ENCODE data around the gene CFAP74.

CFAP74 gene

DNA sequence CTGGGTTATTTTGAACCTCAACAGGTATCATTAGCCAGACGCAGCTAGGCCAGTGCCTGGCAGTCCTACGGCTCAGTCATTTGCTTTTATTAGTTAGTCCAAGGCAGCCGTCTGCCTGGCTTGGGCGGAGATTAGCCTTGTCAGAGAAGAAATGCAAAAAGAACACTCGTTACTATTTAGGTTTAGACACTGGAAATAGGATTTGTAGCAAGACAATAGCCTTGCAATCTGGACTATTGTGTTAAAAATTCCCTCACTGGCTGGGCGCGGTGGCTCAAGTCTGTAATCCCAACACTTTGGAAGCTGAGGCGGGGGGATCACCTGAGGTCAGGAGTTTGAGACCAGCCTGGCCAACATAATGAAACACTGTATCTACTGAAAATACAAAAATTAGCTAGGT, 35.7 kb upstream of the CFAP74 start:
- DNase-seq (ENCODE audit: low spot score) = no peak

- DNase-seq (ENCODE audit: low spot score) = no peak
Observed at GRCh38 chr1:2038229-2038628, 34.6 kb upstream of the CFAP74 start.

DNA sequence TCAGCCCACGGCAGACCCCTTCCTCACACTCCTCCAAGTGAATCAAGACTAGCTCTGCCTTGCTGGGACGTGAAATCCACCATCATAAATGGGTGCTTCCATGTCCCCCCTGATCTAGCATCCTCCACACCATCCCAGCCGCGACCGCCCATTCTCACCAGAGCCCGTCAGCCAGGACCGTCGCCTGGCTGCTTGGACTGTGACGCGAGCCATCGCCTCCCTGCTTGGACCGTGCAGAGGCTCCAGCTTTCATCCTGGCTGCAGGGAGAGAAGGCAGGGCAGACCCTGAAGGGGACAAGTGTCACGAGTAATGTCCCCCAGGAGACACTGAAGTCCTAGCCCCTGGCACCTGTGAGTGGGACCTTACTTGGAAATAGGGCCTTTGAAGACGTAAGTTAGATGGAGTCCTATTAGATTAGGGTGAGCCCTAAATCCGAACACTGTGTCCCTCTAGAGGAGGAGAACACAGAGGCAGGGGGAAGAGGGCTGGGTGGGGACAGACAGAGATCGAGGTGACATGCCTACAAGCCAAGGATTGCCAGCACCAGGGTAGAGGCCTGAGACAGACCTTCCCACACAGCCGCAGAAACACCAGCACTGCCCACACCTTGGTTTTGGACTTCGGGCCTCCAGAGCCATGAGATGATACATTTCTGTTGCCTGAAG, 33.9 kb upstream of the CFAP74 start:
- DNase-seq (ENCODE audit: low spot score) = no peak

- DNase-seq (ENCODE audit: low spot score) = no peak
Observed at GRCh38 chr1:2036287-2036686, 32.7 kb upstream of the CFAP74 start.

- DNase-seq (ENCODE audit: low spot score) = no peak
Observed at GRCh38 chr1:2033165-2033564, 29.6 kb upstream of the CFAP74 start.

DNA sequence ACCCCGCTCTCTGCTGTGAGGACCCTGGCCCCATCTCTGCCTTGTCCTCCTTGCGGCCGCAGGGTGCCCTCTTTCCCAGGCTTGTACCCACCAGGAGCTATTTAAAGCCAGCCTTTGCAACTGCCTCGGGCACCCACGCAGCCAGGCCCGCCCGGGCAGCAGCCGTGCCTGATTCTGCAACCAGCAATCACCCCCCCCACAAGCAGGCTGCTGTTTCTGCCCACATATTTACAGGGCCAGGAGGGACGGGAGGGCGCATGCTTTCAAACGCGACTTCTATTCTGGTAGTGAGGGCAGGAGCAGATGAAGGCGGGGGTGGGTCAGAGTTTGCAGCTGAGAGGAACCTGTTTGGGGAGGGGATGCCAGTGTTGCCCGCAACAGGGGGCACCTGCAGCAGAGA, 29.2 kb upstream of the CFAP74 start:
- DNase-seq (ENCODE audit: low spot score) = no peak

GRCh38 chr1:2031546-2032540, 28.3 kb upstream of the CFAP74 start:
- DNase-seq (ENCODE audit: low spot score) = no peak

GRCh38 chr1:2030076-2030871, 26.7 kb upstream of the CFAP74 start:
- no peak for DNase-seq (ENCODE audit: low spot score)

- DNase-seq (ENCODE audit: low spot score) = no peak
Observed at GRCh38 chr1:2029561-2029960, 26.0 kb upstream of the CFAP74 start.

DNA sequence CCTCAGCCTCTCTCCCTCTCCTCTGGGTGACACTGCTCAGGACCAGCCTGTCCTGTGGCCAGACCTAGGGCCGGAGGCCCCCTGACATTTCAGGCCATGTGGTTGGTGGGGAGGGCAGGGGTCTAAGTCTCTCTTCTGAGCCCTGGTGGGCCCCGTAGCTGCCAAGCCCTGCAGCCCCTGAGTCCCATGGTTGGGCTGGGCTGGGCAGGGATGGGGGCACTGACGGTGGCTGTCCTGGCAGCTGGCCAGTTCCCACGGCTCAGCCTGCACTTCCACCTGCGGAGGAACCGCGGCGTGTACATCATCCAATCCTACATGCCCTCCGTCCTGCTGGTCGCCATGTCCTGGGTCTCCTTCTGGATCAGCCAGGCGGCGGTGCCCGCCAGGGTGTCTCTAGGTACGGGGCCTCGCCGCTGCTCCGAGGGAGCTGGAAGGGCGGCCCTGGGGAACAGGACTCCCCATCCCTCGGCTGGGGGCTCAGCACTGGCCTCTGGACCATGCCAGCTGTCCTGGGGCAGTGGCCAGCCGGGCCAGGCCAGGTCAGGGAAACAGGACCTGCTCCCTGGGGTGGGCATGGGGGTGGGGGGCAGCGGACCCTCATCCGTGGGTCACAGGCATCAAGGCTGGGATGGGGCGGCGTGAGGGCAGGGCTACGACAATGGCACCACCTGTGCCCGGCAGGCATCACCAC, 25.4 kb upstream of the CFAP74 start:
- no peak for DNase-seq (ENCODE audit: low spot score)

DNA sequence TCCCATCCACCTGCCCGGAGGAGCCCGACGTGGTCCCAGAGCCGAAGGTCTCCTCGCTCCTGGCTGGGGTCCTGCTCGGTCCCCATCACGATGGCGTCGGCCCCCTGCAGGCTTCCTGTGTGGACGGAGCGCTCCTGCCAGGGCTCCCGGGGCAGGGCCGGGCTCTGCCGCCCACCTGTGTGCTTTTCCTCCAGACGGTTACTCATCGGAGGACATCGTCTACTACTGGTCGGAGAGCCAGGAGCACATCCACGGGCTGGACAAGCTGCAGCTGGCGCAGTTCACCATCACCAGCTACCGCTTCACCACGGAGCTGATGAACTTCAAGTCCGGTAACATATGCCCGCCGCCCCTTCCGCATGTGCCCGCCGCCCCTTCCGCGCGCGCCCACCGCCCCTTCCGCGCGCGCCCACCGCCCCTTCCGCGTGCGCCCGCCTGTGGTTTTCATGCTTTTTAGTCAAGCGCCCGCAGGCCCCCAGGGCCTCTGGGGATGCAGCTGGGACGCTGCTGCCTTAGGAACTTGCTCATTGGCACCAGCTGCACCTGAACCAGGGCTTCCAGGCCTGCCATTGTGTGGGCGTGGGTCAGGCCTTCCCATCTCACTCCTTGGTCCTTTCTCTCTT, 24.5 kb upstream of the CFAP74 start:
- DNase-seq (ENCODE audit: low spot score) = no peak

GRCh38 chr1:2025491-2025981, 21.9 kb upstream of the CFAP74 start:
- no peak for DNase-seq (ENCODE audit: low spot score)

- no peak for DNase-seq (ENCODE audit: low spot score)
Observed at GRCh38 chr1:2024887-2025286, 21.3 kb upstream of the CFAP74 start.

- DNase-seq (ENCODE audit: low spot score) = no peak
Observed at GRCh38 chr1:2024451-2024850, 20.9 kb upstream of the CFAP74 start.

DNA sequence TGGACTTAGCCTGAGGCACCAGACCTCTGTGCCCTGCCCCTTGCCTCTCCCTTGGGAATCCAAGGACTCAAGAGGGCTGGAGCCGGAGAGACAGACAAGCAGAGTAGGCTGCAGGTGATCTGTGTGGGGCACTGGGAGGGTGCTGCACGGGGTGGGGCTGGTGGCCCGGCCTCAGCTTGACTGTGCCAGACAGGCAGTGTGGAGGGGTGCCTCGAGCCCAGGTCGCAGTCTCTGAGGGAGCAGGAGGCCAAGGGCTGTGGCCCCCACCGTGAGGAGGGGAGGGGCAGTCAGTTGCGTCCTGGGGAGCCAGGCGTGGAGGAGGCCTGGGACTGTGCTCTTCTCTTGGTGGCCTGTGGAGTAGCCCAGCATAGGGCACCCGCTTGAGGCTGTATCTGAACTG, 19.6 kb upstream of the CFAP74 start:
- no peak for DNase-seq (ENCODE audit: low spot score)

- no peak for DNase-seq (ENCODE audit: low spot score)
Observed at GRCh38 chr1:2022063-2022770, 18.6 kb upstream of the CFAP74 start.

- no peak for DNase-seq (ENCODE audit: low spot score)
Observed at GRCh38 chr1:2021550-2021949, 18.0 kb upstream of the CFAP74 start.

DNA sequence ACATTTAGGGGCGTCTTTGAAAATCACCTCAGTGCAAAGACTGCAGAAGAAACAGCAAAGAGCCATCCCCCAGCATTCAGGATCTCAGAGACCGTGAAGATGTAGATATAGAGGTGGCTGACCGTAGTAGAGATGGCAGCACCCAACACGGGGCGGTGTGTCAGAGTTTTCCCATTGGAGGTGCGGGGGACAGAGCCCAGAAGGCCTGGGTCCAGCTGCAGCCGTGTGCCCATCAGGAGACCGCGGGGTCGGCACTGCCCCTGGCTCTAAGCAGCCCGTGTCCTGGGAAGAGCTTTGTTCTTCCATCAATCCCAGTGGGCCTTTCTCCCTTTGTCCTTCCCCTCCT, 16.7 kb upstream of the CFAP74 start:
- DNase-seq (ENCODE audit: low spot score) = no peak

DNA sequence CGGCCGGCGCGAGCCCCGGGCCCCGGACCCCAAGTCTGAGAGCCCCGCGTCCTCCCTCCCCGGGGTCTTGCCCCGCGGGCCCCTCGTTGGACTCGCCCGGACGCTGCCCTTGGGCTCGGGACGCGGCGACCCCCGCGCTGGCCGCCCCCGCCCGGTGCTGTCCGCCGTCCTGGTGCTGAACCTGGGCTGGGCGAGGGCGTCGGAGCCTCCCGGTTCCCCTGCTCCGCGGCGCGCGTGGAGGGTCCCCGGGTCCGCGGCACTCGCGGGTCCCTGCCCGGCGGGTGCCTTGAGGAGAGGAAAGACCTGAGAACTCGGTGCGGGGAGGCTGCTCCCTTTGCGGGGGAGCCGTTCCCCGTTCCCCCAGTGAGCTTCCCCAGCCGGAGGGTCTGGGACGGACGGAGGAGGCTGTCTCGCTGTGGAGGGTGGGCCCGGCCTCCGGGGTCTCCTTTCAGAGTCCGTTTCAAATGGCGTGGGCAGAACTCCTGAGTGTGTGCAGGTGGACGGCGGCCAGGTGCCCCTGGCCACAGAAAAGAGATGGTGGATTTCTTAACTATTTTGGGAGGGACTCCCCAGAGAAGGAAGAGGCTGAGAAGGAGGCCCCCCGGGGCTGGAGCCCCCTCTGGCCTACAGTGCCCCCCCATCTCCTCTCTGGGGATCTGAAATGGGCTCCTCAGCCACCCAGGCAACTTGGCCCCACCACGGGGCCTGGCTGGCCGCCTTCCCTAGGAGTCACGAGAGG, 16.2 kb upstream of the CFAP74 start:
- DNase-seq (ENCODE audit: low spot score) = no peak

GRCh38 chr1:2019172-2019543, 15.6 kb upstream of the CFAP74 start, which contains the start of gene GABRD:
GABRD (plus strand) TSS chr1:2019345; CDS start chr1:2019424, 79 bp downstream.
- DNase-seq (ENCODE audit: low spot score) = peak; percentile 58
